ENCODE results near the gene BRPF3. TPM values are rescaled to one million over a fixed set of nuclear protein-coding genes. Genes with fewer than 3 reads are reported as not detected.
"Not testable (repeated sequence)": the region's sequence is repeated elsewhere in the genome, so short reads cannot be mapped to it uniquely, and the experiment has no call there.

Gene BRPF3
- total RNA-seq, 1 experiment from 2014 or later, result 13.9 TPM

DNA sequence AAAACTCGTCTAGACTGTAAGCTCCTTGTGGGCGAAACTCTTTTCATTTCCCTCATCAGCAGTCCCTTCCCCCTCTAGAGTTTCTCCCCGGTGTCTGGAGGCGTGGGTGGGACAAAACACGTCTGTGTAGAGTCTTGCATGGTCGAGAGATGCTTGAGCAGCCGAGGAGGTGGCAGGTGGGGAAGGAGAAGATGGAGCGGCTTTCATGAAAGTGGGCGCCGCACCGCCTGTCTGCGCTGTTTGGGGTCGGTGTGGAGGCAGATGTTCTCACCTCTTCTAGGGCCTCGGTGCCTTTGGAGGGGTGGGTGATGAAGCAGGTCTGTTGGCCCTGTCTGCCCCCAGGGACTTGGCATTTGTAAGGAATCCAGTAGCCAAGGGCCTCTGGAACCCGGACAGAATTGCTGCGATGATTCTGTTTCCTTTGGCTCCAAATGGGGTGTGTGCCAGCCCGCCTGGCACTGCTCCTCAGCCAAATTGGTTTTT lies 1.2 kb downstream of the BRPF3 start:
- in situ Hi-C loops (cut with HindIII; ENCODE audit: low sequenced_read_pairs), result no loop called here
- peak; percentile 80 for DNase-seq (ENCODE audit: low spot score)

DNA sequence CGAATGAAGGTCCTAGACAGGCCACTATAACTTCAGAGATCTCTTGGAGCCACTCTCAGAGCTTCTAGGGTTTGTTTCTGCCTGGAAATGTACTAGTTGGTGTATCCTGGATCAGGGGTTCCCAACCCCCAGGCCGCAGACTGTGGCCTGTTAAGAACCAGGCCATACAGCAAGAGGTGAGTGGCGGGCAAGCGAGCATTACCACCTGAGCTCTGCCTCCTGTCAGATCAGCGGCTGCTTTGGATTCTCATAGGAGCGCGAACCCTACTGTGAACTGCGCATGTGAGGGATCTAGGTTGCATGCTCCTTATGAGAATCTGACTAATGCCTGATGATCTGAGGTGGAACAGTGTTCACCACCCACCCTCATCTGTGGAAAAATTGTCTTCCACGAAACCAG lies 2.4 kb downstream of the BRPF3 start:
- in situ Hi-C loops (cut with HindIII; ENCODE audit: low sequenced_read_pairs), result no loop called here
- DNase-seq (ENCODE audit: low spot score), result no peak

DNA sequence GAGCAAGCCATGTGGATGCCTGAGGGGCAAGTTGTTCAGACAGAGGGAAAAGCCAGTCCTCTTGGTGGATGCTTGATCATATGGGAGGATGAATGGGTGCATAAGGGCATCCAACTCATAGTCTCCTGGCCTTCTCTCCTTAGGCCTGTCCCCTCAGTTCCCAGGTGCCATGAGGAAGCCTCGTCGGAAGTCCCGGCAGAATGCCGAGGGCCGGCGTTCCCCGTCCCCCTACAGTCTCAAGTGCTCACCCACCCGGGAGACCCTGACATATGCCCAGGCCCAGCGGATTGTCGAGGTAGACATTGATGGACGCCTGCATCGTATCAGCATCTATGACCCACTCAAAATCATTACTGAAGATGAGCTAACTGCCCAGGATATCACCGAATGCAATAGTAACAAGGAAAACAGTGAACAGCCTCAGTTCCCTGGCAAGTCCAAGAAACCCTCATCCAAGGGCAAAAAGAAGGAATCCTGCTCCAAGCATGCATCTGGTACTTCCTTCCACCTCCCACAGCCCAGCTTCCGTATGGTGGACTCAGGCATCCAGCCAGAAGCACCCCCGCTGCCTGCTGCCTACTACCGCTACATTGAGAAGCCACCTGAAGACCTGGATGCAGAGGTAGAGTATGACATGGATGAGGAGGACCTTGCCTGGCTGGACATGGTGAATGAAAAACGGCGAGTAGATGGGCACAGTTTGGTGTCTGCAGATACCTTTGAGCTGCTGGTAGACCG lies 3.8 kb downstream of the BRPF3 start:
- in situ Hi-C loops (cut with HindIII; ENCODE audit: low sequenced_read_pairs), result no loop called here
- DNase-seq (ENCODE audit: low spot score), result peak; percentile 51

DNA sequence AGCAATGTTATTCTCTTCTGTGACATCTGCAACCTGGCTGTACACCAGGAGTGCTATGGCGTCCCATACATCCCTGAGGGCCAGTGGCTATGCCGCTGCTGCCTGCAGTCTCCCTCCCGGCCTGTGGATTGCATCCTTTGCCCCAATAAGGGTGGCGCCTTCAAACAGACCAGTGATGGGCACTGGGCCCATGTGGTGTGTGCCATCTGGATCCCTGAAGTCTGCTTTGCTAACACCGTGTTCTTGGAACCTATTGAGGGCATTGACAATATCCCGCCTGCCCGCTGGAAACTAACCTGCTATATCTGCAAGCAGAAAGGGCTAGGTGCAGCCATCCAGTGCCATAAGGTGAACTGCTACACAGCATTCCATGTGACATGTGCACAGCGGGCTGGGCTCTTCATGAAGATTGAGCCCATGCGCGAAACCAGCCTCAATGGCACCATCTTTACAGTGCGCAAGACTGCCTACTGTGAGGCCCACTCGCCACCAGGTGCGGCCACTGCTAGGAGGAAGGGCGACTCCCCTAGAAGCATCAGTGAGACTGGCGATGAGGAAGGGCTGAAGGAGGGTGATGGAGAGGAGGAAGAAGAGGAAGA lies 4.6 kb downstream of the BRPF3 start:
- peak; percentile 73 for DNase-seq (ENCODE audit: low spot score)
- in situ Hi-C loops (cut with HindIII; ENCODE audit: low sequenced_read_pairs), result no loop called here

DNA sequence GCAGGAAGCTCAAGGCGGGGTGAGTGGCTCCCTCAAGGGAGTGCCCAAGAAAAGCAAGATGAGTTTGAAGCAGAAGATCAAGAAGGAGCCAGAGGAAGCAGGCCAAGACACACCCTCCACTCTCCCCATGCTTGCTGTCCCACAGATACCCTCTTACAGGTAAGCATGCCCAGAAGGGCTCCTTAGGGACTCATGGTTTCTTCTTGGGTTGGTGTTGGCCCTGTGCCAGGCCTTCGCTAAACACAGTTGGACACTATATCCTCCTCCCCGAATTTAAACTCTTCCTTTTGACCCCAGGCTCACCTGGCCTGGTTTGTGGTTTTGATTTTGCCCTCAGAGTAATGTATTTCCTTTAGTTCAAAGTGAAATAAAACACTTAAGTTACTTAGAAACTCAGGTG lies 5.1 kb downstream of the BRPF3 start:
- DNase-seq (ENCODE audit: low spot score), result peak; percentile 8
- in situ Hi-C loops (cut with HindIII; ENCODE audit: low sequenced_read_pairs), result no loop called here

DNA sequence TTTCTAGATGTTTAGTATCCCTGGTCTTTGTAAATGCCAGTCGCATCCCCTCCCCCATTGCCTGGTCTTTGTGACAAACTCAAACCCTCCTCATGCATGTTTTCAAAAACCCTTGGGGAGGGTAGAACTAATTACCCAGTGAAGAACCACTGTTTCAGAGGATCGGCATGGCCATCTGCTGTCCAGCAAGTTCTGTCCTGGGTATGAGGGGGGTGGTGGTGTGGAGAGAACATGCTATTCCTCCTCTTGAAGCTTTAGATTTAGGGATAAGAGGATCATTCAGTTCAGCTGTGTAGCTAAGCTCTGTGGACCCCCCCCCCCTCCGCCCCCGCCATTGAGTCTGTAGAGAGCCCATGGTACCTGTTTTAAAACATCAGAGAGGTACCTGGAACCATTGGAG lies 5.6 kb downstream of the BRPF3 start:
- in situ Hi-C loops (cut with HindIII; ENCODE audit: low sequenced_read_pairs), result no loop called here
- no peak for DNase-seq (ENCODE audit: low spot score)

DNA sequence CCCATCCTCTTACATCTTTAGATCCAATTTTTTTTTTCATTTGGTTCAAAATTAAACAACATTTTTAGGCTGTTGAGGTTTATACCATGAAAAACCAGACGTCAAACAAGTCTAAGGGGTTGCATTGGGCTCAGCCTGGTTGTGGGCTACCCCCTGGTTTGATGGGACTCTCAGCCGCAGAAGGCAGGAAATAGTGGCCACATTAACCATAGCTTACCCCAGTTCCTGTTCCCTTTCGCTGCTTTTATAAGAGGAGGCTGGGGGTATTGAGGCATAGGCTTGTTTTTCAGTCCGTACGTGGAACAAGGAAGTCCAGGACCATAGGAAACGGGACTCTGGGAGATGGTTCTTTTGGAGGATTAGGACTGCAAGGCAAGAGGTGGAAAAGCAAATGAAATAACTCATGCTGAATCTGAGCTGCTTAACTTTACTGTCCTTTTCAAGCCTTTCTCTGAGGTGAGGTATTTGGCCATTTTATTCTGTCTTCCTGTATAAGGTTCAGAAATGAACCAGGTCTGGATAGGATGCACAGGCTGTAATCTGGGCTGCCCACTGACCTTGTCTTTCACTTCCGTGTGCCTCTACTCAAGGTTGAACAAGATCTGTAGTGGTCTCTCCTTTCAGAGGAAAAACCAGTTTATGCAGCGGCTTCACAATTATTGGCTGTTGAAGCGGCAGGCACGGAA lies 7.7 kb downstream of the BRPF3 start:
- DNase-seq (ENCODE audit: low spot score), result no peak
- in situ Hi-C loops (cut with HindIII; ENCODE audit: low sequenced_read_pairs), result no loop called here

DNA sequence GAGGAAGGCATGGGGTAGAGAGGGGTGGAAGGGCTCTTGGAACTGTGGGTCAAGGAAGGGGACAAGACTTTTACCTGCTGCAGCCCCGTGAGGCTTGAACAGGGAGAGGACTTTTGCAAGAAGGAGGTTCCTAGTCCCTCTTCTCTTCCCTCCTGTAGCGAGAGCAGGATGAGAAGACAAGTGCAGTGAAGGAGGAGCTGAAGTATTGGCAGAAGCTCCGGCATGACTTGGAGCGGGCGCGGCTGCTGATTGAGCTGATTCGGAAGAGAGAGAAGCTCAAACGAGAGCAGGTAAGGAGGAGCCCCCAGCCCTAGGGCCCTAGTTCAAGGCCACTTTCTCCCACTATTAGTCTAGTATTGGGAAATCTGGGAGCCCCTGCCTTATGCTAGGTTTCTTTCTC lies 10.6 kb downstream of the BRPF3 start:
- DNase-seq (ENCODE audit: low spot score), result no peak
- in situ Hi-C loops (cut with HindIII; ENCODE audit: low sequenced_read_pairs), result no loop called here

DNA sequence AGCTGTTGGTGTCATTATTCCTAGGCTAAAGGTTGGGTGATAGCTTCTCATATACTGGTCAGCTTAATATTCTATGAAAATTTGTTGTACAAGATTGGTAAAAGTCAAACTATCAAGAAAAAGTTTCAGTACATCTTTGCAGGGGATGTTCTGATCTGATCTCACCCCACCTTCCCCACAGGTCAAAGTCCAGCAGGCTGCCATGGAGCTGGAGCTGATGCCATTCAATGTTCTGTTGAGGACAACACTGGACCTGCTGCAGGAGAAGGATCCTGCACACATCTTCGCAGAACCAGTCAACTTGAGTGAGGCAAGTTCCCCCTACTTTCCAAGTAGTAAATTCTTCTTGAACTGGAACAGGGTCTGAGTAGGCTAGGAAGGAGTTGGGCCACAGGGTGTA lies 13.1 kb downstream of the BRPF3 start:
- DNase-seq (ENCODE audit: low spot score), result no peak
- in situ Hi-C loops (cut with HindIII; ENCODE audit: low sequenced_read_pairs), result no loop called here

DNA sequence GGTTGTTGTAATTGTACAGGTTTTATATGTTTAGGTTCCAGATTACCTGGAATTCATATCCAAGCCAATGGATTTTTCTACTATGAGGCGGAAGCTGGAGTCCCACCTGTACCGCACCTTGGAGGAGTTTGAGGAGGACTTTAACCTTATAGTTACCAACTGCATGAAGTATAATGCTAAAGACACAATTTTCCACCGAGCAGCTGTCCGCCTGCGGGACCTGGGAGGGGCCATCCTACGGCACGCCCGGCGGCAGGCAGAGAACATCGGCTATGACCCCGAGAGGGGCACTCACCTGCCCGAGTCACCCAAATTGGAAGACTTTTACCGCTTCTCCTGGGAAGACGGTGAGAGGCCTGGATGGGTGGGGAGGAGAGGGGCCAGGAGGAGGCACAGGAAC lies 13.6 kb downstream of the BRPF3 start:
- in situ Hi-C loops (cut with HindIII; ENCODE audit: low sequenced_read_pairs), result no loop called here
- DNase-seq (ENCODE audit: low spot score), result no peak

DNA sequence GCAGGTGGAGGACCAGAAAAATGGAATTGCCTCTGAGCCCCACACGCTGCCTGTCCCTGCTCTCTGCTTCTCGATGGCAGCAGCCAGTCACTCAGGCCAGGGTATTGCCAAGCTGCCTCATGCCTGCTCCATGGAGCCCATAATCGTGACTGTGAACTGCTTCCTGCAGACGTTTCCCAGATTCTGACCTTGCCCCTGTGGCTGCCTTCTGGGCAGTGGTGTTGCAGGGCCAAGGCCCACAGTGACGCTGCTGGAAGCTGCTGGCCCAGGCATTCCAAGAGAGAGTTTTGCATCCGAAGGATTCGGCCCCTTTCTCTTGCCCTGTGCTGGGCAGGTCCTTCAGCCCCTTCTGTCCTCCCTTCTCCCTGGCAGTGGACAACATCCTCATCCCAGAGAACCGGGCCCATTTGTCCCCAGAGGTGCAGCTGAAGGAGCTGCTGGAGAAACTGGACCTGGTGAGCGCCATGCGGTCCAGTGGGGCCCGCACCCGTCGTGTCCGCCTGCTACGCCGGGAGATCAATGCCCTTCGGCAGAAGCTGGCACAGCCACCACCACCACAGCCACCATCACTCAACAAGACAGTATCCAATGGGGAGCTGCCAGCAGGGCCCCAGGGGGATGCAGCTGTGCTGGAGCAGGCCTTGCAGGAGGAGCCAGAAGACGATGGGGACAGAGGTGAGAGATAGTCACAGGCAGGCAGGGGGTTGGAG lies 14.5 kb downstream of the BRPF3 start:
- in situ Hi-C loops (cut with HindIII; ENCODE audit: low sequenced_read_pairs), result no loop called here
- no peak for DNase-seq (ENCODE audit: low spot score)

DNA sequence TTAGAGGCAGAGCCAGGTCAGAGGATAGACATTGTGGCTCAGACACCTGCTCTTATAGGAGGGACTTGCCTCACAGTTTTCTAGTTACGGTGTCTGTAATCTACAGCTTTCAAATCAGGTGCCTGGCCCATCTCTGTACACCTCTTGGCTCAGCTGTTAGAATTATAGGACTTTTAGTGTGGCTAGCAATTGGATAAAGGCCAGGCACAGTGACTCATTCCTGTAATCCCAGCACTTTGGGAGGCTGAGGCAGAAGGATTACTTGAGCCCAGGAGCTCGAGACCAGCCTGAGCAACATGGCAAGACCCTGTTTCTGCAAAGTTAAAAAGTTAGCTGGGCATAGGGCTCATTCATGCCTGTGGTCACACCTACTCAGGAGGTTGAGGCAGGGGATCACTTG lies 20.0 kb downstream of the BRPF3 start:
- in situ Hi-C loops (cut with HindIII; ENCODE audit: low sequenced_read_pairs), result no loop called here
- DNase-seq (ENCODE audit: low spot score), result no peak

DNA sequence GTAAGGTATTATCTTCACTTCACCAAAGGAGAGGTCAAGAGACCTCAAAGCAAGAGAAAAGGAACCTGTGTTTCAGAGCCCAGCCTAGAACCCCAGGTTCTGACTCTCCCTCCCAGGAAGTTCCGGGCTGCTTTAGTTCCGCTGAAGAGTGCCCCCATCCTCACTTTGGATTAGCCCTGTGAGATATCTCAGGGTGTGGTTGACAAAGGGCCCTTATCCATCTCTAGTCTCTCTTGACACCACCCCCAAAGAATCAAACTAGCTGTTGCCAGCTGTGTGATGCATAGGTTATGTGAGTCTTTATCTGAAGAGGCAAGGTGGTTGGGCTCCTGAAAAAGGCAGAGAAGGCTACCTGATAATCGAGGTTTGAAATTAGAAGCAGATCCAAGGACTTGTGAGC lies 20.6 kb downstream of the BRPF3 start:
- in situ Hi-C loops (cut with HindIII; ENCODE audit: low sequenced_read_pairs), result no loop called here

DNA sequence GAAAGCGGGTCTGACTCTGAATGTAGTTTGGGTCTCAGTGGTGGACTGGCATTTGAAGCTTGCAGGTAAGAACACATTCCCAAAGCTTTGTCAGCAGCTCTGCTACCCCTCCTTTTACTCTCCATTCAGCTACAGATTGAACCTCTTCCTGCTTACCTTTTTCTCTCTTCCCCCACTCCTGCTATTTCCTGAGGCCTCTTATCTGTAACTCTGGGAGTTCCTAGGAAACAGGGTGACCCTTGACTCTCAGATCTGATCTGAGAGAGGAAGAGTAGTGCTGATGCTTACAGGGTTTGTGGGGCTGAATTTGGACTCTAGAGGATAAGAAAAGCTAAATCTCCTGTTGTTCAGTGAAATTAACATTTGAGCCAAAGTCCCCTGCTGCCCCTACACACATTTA lies 21.4 kb downstream of the BRPF3 start:
- DNase-seq (ENCODE audit: low spot score), result no peak
- in situ Hi-C loops (cut with HindIII; ENCODE audit: low sequenced_read_pairs), result no loop called here

More for the DNA sequence above, 20.6 kb downstream of the BRPF3 start:
- DNase-seq (ENCODE audit: low spot score), result no peak

DNA sequence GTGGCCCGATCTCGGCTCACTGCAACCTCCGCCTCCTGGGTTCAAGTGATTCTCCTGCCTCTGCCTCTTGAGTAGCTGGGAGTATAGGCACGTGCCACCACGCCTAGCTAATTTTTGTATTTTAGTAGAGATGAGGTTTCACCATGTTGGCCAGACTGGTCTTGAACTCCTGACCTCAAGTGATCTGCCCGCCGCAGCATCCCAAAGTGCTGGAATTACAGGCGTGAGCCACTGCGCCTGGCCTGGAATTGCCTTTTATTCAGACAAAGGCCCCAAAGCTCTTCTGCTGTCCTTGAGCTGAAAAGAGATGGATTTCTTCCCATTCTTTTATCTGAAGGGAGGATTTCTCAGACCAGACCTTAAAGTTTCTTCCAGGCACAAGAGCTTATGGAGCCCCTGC lies 22.0 kb downstream of the BRPF3 start:
- DNase-seq (ENCODE audit: low spot score); in situ Hi-C loops (cut with HindIII; ENCODE audit: low sequenced_read_pairs): not testable (repeated sequence)

DNA sequence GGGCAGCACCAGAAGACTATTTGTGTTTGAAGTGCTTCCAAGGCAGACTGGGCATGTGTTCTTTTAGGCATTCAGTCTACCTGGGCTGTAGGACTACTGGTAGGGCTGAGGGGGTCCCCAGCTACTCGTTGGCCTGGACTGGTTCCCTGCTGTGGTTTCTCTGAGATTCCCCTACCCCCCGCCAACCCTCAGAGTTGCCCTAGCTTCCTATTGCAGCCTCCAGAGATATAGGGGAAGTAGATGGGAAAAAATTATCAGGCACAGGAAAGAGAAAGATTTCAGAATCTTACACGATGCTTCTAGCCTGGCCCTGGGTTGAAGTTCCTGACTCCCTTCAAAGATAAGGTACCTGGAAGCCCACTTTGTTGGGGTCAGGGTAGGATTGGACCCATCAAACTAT lies 22.5 kb downstream of the BRPF3 start:
- DNase-seq (ENCODE audit: low spot score), result no peak
- in situ Hi-C loops (cut with HindIII; ENCODE audit: low sequenced_read_pairs), result no loop called here

DNA sequence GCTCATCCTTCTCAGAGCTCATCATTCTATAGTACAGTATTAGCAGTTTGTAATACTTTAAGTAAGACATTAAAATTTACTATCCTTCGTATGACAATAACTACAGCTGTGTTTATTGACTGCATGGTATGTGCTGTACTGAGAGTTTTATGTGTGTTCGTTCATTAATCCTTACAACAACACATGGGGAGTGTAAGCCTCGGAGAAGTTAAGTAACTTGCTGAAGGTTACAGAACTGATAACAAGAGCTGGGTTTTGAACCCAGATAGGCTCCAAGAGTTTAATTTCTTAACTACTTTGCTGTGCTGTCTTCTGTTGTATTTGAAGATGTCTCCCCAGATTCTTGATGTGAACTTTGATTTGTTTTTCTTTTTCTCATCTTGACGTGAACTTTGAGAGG lies 23.7 kb downstream of the BRPF3 start:
- no peak for DNase-seq (ENCODE audit: low spot score)
- in situ Hi-C loops (cut with HindIII; ENCODE audit: low sequenced_read_pairs), result no loop called here

DNA sequence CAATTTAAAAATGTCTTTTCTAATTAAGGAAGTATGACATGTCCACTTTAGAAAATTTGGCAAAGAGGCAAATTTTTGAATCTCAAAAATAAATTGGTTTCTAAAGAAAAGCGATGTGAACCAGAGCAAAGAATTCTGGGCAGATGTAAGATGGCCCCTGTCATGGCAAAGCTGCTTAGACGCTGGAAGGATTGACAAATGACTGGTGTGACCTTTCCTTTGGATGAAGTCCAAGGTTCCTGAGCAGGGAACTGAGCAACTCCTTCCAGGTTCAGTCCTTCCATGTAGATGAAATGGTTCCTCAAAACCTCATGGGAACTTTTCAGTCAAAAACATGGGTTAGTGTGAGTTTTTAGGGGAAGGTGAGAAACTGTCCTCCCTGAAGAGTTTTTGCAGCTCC lies 25.1 kb downstream of the BRPF3 start:
- no peak for DNase-seq (ENCODE audit: low spot score)
- in situ Hi-C loops (cut with HindIII; ENCODE audit: low sequenced_read_pairs), result no loop called here

DNA sequence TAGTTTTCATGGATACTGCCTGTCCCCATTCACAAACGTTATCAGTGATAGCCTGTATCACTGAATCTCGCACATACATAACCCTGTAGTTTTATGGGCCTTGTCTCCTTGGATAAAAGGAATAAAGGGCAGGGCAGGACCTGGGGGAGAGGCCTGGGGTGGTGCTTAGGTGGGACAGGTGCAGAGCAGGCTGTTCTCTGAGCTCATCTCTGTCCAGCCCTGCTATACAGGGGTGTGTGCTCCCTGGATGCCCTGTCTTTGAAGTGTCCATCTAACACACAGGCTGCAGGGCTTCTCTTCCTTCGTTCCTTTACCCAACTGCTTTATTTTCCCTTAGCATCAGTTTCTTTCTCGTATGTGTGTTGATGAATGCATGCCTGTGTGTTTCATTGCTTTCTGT lies 26.4 kb downstream of the BRPF3 start:
- in situ Hi-C loops (cut with HindIII; ENCODE audit: low sequenced_read_pairs), result no loop called here
- no peak for DNase-seq (ENCODE audit: low spot score)

DNA sequence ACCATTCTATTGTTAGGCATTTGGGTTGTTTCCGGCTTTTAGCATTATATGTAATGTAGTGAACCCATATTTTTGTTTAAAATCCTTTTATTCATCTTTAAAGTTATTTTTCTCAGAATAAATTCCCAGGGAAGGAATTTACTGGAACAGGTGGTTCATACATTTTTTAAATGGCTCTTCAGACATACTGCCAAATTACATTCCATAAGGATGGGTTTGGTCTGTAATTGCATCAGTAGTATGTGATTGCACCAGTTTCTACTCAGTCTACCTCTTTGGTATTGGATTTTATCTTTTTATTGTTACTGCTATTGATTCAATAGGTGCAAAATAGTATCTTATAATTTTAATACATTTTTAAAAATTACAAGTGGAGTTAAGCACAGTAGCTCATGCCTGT lies 27.2 kb downstream of the BRPF3 start:
- DNase-seq (ENCODE audit: low spot score), result no peak
- in situ Hi-C loops (cut with HindIII; ENCODE audit: low sequenced_read_pairs), result no loop called here
